Mesendoderm (in vitro differentiated cells): ENCODE measurements around the gene MICAL2.

Source experiments
- DNase-seq: peaks from one replicate; pipeline ENCODE4 v3.0.0; 2013
- H2AK5ac ChIP-seq: 2 replicates; pipeline ENCODE4 v1.6.1; 2013; ENCODE audit warnings: low read length, inconsistent platforms
- H2BK120ac ChIP-seq: 2 replicates; pipeline ENCODE4 v1.6.1; 2013; ENCODE audit warnings: low read depth, mild to moderate bottlenecking, low read length, moderate library complexity, mixed read lengths
- H2BK15ac ChIP-seq: replicated peaks from 2 replicates; pipeline ENCODE4 v1.6.1; 2013; ENCODE audit warnings: low read depth, mild to moderate bottlenecking, moderate library complexity
- H2BK5ac ChIP-seq: 2 replicates; pipeline ENCODE4 v1.6.1; 2013; ENCODE audit warnings: low read length, inconsistent platforms
- H3K18ac ChIP-seq: 2 replicates; pipeline ENCODE4 v1.6.1; 2013; ENCODE audit warnings: mild to moderate bottlenecking, low read length, mixed read lengths
- H3K23ac ChIP-seq: one replicate; pipeline ENCODE4 v1.6.1; 2013; ENCODE audit warnings: low read length
- H3K27ac ChIP-seq: 2 replicates; pipeline ENCODE4 v1.5.1; 2013; ENCODE audit warnings: low read depth, mild to moderate bottlenecking, inconsistent platforms, low read length, moderate library complexity
- H3K27me3 ChIP-seq: 2 replicates; pipeline ENCODE4 v1.6.1; 2013; ENCODE audit warnings: low read length, control low read depth, mild to moderate bottlenecking, inconsistent platforms; ENCODE audit not compliant: insufficient read depth, poor library complexity
- H3K36me3 ChIP-seq: 2 replicates; pipeline ENCODE4 v1.6.1; 2013; ENCODE audit warnings: low read length, inconsistent platforms; ENCODE audit not compliant: control insufficient read depth, insufficient read depth
- H3K4ac ChIP-seq: one replicate; pipeline ENCODE4 v1.6.1; 2013; ENCODE audit warnings: low read depth, mild to moderate bottlenecking, low read length, moderate library complexity
- H3K4me1 ChIP-seq: 2 replicates; pipeline ENCODE4 v1.6.1; 2013; ENCODE audit warnings: low read depth, low read length, inconsistent platforms; ENCODE audit not compliant: control insufficient read depth
- H3K4me2 ChIP-seq: 2 replicates; pipeline ENCODE4 v1.6.1; 2013; ENCODE audit warnings: low read length
- H3K4me3 ChIP-seq: 2 replicates; pipeline ENCODE4 v1.5.1; 2013; ENCODE audit warnings: mild to moderate bottlenecking, low read length
- H3K56ac ChIP-seq: one replicate; pipeline ENCODE4 v1.6.1; 2013; ENCODE audit warnings: low read length
- H3K79me1 ChIP-seq: 2 replicates; pipeline ENCODE4 v1.6.1; 2013; ENCODE audit warnings: low read length, inconsistent platforms
- H3K79me2 ChIP-seq: 2 replicates; pipeline ENCODE4 v1.6.1; 2013; ENCODE audit warnings: mild to moderate bottlenecking, low read length; ENCODE audit not compliant: control insufficient read depth, insufficient read depth
- H3K9ac ChIP-seq: 2 replicates; pipeline ENCODE4 v1.6.1; 2013; ENCODE audit warnings: low read length, inconsistent platforms
- H4K5ac ChIP-seq: one replicate; pipeline ENCODE4 v1.6.1; 2013; ENCODE audit warnings: low read length
- H4K8ac ChIP-seq: one replicate; pipeline ENCODE4 v1.6.1; 2013; ENCODE audit warnings: low read depth, mild to moderate bottlenecking, control low read depth, low read length, moderate library complexity
- WGBS: extraction: QIAGEN DNeasy Blood & Tissue Kit; methylation state at CpG from one replicate; pipeline ENCODE4 v1.1.7; 2013; ENCODE audit warnings: low lambda C conversion rate, missing lambda C conversion rate; ENCODE audit not compliant: insufficient coverage; ENCODE audit errors: extremely low coverage; 5-methylcytosine and 5-hydroxymethylcytosine counted together

MICAL2 gene

DNA sequence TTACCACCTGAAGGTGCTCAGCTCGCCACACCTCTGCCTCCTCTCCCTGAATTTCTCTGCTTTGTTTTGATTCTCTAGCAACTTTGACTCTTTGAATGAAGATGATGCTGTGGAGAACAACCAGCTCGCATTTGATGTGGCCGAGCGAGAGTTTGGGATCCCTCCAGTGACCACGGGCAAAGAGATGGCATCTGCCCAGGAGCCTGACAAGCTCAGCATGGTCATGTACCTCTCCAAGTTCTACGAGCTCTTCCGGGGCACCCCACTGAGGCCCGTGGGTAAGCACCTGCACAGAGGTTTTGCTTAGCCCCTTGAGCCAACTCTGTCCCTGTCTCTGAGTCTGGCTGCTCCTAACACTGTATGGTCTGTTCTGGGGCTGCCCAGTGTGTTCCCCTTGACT lies 115.7 kb downstream of the MICAL2 start:
- no peaks in the 10 kb centered on the region for H3K79me2 ChIP-seq
- no peak overlapping the region for H3K56ac ChIP-seq
- no peak overlapping the region for H2BK15ac ChIP-seq
- H3K27me3 ChIP-seq, result no peaks in the 10 kb centered on the region
- H3K79me1 ChIP-seq, result no peaks in the 10 kb centered on the region
- no peak overlapping the region for H2AK5ac ChIP-seq
- no peak for DNase-seq
- no peaks in the 10 kb centered on the region for H3K4me1 ChIP-seq
- H3K36me3 ChIP-seq, result no peaks in the 10 kb centered on the region
- H3K9ac ChIP-seq, result no peak overlapping the region
- H4K5ac ChIP-seq, result no peak overlapping the region
- H3K27ac ChIP-seq, result no peak overlapping the region
- H3K23ac ChIP-seq, result no peak overlapping the region
- no peak overlapping the region for H2BK5ac ChIP-seq
- no peak overlapping the region for H4K8ac ChIP-seq
- H3K4me2 ChIP-seq, result no peak overlapping the region
- no peak overlapping the region for H3K4me3 ChIP-seq
- H3K18ac ChIP-seq, result no peak overlapping the region
- no CpG with 5 or more reads among the region's 8 CpGs for WGBS
- H3K4ac ChIP-seq, result no peak overlapping the region
- H2BK120ac ChIP-seq, result no peak overlapping the region

DNA sequence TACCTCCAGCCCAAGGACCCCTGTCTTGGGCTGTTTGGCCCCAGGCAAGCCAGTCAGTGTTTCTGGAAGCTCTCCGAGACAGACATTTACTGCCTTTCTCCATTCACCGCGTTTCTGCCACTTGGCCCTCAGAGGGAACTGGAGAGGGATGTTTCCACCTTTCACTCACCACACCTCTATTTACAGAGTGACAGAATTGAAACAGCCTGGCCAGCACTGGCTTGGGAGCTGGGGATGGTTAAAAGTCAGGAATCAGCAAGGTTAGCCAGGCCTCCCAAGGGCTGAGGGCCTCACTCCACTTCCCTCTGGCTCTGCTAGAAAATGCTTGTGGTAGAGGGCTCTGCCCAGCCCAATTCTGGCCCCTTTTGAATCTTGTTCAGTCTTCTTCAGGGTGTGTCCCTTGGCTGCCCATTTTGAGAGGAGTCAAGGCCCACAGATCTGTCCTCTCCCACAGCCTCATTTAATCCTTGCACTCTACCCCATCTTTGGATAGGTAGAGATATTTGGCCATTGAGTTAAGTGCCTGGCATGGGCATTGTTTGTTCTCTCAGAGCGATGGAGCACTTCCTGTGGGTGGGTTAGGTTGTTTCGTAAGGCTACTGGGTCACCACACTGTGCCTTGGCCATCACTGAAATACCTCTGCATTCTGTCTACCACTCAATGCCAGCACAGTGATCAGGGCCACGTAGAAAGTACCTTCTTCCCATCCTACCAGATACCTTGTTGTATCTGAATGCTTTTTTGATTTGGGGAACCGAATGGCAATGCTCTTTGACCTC lies 119.2 kb downstream of the MICAL2 start:
- no CpG with 5 or more reads among the region's 7 CpGs for WGBS
- DNase-seq, result no peak
- H3K23ac ChIP-seq, result no peak overlapping the region
- no peak overlapping the region for H3K27ac ChIP-seq
- no peak overlapping the region for H2BK5ac ChIP-seq
- H4K5ac ChIP-seq, result no peak overlapping the region
- H3K79me2 ChIP-seq, result no peaks in the 10 kb centered on the region
- no peak overlapping the region for H3K18ac ChIP-seq
- H3K4me3 ChIP-seq, result no peak overlapping the region
- H3K36me3 ChIP-seq, result no peaks in the 10 kb centered on the region
- no peak overlapping the region for H3K4me2 ChIP-seq
- H2AK5ac ChIP-seq, result no peak overlapping the region
- H3K27me3 ChIP-seq, result no peaks in the 10 kb centered on the region
- no peak overlapping the region for H2BK15ac ChIP-seq
- peaks cover 2% of the 10 kb centered on the region for H3K4me1 ChIP-seq
- no peak overlapping the region for H3K4ac ChIP-seq
- H3K79me1 ChIP-seq, result no peaks in the 10 kb centered on the region
- no peak overlapping the region for H3K56ac ChIP-seq
- no peak overlapping the region for H4K8ac ChIP-seq
- no peak overlapping the region for H2BK120ac ChIP-seq
- no peak overlapping the region for H3K9ac ChIP-seq

DNA sequence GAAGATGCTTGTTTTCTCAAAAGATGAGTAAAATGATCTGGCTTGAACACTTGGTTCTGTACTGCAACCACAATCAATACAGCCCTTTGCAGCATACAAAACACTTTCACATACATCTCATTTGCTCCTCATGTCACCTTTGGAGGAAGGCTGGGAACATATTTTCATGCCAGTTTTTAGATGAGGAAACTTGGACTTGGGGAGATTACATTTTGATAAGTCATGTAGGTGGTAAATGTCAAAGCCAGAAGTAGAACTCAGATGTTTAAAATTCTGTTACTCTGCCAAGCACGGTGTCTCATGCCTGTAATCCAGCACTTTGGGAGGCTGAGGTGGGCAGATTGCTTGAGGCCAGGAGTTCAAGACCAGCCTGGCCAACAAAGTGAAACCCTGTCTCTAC lies 121.8 kb downstream of the MICAL2 start:
- H2BK15ac ChIP-seq, result no peak overlapping the region
- no peak for DNase-seq
- H3K79me1 ChIP-seq, result no peaks in the 10 kb centered on the region
- H3K56ac ChIP-seq, result no peak overlapping the region
- H3K79me2 ChIP-seq, result no peaks in the 10 kb centered on the region
- no peak overlapping the region for H3K4ac ChIP-seq
- H2BK5ac ChIP-seq, result no peak overlapping the region
- H2AK5ac ChIP-seq, result no peak overlapping the region
- H4K5ac ChIP-seq, result no peak overlapping the region
- H4K8ac ChIP-seq, result no peak overlapping the region
- H2BK120ac ChIP-seq, result no peak overlapping the region
- H3K23ac ChIP-seq, result no peak overlapping the region
- no peaks in the 10 kb centered on the region for H3K27me3 ChIP-seq
- peaks cover 2% of the 10 kb centered on the region for H3K4me1 ChIP-seq
- H3K9ac ChIP-seq, result no peak overlapping the region
- H3K4me3 ChIP-seq, result no peak overlapping the region
- no CpG with 5 or more reads among the region's 1 CpG for WGBS
- H3K27ac ChIP-seq, result no peak overlapping the region
- no peaks in the 10 kb centered on the region for H3K36me3 ChIP-seq
- no peak overlapping the region for H3K4me2 ChIP-seq
- no peak overlapping the region for H3K18ac ChIP-seq

DNA sequence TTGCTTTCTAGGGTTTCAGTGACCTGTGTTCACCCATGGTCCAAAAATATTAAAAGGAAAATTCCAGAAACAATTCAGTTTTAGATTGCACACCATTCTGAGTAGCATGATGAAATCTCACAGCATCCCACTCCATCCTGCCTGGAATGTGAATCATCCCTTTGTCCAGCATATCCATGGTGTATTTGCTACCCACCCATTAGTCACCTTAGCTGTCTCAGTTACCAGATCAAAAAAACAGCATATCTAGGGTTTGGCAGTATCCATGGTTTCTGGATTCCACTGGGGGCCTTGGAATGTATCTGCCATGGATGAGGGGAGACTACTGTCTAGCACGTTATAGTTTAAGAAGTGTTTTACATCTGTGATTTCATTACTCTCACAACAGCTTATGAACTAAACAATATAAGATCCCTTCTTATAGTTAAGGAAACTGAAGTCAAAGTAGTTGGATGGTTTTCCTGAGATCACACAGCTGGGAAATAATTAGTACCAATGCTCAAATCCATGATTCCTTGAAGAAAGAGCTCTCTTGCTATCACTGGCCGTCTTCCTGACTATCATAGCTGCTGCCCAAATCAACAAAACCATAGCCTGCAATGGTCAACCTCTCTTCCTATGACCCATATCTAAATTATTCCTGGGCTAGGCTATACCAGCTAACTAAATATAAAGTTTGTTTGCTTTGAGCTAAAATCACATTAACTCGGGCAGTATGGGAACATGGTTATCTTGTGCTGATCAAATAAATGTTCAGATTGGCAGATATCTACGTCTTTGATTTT lies 122.6 kb downstream of the MICAL2 start:
- Histone ChIP-seq H3K4me1 (peaks cover 2% of the 10 kb centered on the region), H3K56ac (no peak overlapping the region), H2BK5ac (no peak overlapping the region), H3K9ac (no peak overlapping the region), H2AK5ac (no peak overlapping the region), H3K79me2 (no peaks in the 10 kb centered on the region), H3K79me1 (no peaks in the 10 kb centered on the region), H3K4me3 (no peak overlapping the region), H4K5ac (no peak overlapping the region), H3K36me3 (no peaks in the 10 kb centered on the region), H3K23ac (no peak overlapping the region), H3K4me2 (no peak overlapping the region), H2BK120ac (no peak overlapping the region), H3K27me3 (no peaks in the 10 kb centered on the region), H2BK15ac (no peak overlapping the region), H3K4ac (no peak overlapping the region), H3K27ac (no peak overlapping the region), H4K8ac (no peak overlapping the region), H3K18ac (no peak overlapping the region)
- WGBS, result no CpG with 5 or more reads among the region's 4 CpGs
- DNase-seq, result peak; percentile 64

DNA sequence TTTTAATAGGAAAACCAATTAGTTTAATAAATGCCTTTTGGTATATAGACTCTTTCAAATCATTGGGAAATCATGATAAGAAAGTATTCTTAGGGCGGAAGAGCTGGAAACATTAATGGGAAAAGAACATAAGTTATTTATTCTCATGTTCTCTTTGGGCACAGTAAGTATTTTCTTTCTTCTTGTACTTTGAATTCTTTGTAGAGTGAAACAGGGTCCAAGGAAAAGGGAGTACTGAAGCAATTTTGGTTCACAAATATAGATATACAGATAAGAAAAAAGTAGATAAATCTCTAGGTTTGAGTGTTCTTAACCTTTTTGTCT lies 123.2 kb downstream of the MICAL2 start:
- no peak overlapping the region for H4K5ac ChIP-seq
- no peak overlapping the region for H2BK5ac ChIP-seq
- no CpG with 5 or more reads among the region's 1 CpG for WGBS
- no peak overlapping the region for H3K27ac ChIP-seq
- H3K56ac ChIP-seq, result no peak overlapping the region
- no peak overlapping the region for H3K23ac ChIP-seq
- no peak overlapping the region for H3K4me3 ChIP-seq
- no peak overlapping the region for H3K18ac ChIP-seq
- no peak overlapping the region for H3K9ac ChIP-seq
- no peak overlapping the region for H2AK5ac ChIP-seq
- H3K79me2 ChIP-seq, result no peaks in the 10 kb centered on the region
- H3K4me1 ChIP-seq, result peaks cover 2% of the 10 kb centered on the region
- no peak for DNase-seq
- H2BK120ac ChIP-seq, result no peak overlapping the region
- no peaks in the 10 kb centered on the region for H3K79me1 ChIP-seq
- H3K36me3 ChIP-seq, result no peaks in the 10 kb centered on the region
- no peaks in the 10 kb centered on the region for H3K27me3 ChIP-seq
- no peak overlapping the region for H3K4me2 ChIP-seq
- H4K8ac ChIP-seq, result no peak overlapping the region
- H2BK15ac ChIP-seq, result no peak overlapping the region
- no peak overlapping the region for H3K4ac ChIP-seq
